Activated CD4-positive, alpha-beta T cell treated with anti-CD3 and anti-CD28 coated beads, Interleukin-2, amount 50 U/mL, for 16 hours (primary cell): ENCODE results near the gene TNP2.

Experiments used
- DNase-seq: peaks from one replicate; pipeline ENCODE4 v3.0.0-alpha.2; 2020

Gene TNP2

DNA sequence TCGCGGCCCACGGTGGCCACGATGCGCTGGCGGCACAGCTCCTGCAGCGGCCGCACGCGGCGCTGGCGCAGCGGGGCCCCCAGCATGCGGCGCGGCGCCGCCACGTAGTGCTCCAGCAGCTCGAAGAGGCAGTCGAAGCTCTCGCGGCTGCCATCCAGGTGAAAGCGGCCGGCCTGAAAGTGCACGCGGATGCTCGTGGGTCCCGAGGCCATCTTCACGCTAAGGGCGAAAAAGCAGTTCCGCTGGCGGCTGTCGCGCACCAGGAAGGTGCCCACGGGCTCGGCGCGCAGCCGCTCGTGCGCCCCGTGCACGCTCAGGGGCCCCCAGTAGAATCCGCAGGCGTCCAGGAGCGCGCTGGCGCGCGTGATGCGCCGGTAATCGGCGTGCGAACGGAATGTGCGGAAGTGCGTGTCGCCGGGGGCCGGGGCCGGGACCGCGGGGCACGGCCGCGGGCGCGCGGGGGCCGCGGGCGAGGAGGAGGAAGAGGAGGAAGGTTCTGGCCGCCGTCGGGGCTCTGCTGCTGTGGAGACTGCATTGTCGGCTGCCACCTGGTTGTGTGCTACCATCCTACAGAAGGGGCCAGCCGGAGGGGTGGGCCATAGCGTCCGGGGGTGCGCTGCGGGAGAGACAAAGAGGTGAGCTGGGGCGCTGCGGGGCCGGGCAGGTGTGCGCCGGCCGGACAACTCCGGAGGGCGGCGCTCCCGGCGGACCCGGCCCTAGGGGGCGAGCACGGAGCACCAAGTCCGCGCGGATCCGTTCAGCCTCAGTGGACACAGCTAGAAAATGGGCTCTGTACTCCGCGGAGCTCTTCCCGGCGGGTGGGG, 14.0 kb downstream of the TNP2 start:
- DNase-seq, result peak; percentile 66

- DNase-seq, result peak; percentile 36
Measured at GRCh38 chr16:11253995-11254912, 14.9 kb downstream of the TNP2 start.

DNA sequence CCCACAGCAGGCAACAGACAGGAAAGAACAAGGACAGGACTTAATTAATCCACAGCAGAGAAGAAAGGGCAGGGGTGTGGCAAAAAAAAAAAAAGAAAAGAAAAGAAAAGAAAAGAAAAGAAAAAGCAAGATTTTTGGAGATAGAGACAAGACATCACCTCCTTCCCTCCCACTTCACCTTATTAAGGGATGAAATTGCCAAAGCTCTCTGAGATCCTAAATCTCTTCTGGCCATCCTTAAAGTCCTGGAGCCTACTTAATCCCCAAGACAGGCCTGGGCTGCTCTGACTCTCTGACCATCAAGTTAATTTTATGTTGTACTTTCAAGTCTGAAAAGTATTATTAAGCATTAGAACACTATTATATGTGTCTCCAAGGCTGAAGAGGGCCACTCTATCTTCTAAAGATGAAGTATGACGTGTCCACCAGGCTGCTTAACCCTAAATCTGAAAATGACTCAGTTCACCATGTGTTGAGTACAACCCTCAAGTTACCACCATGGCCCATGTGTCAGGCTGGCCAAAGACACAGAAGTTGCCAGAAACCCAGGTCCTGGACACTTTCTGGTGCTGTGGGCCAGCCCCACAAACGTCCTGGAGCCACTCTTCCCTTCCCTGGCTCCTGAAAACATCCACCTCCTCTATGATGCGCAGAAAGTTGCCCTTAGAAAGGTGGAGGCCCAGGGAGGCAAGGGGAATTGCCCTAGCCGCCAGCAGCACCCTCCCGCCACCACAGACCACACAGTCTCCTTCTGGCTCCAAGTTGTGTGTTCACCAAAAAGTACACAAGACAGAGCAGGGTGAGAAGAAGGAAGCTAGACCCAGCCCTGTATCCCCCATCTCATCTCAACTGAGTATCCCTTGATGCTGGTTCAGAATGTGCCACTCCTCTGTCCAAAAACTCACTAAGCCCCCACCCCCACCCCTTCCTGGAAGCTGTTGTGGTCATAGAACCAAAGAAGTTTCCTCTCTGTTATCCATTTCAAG, 15.8 kb downstream of the TNP2 start:
- peak; percentile 84 for DNase-seq

- DNase-seq, result peak; percentile 35
Measured at GRCh38 chr16:11252482-11252931, 16.6 kb downstream of the TNP2 start.

DNA sequence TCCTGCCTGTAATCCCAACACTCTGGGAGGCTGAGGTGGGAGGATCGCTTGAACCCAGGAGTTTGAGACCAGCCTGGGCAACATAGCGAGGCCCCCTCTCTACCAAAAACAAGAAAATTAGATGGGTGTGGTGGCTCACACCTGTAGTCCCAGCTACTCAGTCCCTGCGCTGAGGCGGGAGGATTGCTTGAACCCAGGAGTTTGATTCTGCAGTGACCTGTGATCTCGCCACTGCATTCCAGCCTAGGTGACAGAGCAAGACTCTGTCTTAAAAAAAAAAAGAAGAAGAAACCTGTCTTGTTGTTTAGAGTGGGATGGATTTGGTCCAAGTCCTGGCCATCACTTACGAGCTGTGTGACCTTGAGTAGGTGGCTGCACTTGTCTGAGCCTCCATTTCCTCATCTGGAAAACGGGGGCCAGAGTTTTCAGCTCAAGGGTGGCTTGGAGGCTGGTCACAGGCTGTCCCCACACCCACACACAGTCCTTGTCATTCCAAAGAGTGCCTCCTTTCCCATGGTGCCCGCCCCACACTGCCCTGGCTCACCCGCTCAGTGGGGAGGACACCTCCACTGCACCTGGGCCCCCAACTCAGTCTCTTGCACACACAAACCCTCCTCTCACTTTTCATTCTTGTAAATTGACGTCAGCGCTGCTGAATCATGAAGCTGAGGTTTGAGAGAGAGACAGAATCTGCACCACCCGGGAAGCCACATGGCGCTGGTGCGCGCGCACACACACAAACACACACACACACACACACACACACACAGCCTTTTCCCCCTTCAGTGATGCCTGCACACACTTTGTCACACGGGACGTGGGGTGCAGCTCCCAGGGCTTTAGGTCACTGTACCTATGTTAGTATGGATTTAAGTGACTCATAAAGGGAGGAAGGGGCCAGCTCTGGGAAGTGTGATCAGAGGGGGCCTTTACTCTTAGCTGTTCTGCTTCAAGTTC, 17.3 kb downstream of the TNP2 start:
- DNase-seq, result peak; percentile 91

GRCh38 chr16:11250786-11251524, 18.2 kb downstream of the TNP2 start:
- peak; percentile 17 for DNase-seq

- peak; percentile 24 for DNase-seq
Measured at GRCh38 chr16:11250091-11250785, 18.9 kb downstream of the TNP2 start.

DNA sequence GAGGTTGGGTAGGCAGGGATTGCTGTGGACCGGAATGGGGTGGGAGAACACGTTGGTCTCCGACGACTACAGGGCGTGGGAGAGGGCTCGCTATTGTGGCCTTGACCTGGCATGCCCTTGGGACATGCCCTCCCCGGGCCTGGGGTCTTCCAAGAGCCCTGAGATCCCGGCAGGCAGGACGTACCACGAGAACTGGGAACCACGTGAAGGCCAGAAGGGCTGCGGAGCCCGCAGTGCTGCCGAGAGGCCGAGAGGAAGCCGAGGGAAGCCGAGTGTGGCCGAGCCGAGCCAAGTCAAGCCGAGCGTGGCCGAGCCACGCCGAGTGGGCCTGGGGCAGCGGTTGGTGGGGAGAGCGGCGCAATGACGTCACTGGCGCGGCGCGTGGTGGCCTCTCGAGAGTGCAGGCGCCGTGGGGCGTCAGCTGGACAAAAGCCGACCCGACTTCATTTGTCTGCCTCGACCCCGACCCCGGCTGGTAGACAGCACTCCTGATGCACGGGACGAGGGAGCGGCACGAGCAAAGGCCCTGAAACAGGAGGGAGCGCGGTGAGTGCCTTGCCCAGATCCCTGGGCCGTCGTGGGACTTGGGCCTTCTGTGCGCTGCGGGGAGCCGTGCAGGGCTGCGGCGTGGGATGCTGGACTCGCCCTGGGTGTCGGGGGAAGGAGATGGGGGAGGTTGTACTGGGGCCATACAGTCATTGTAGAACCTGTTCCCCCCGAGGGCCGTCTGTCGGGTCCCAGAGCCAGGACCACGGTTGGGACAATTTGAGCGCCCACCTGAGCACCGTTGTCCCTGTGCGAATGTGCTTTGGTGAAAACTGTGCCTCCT, 19.7 kb downstream of the TNP2 start:
- DNase-seq, result no peak

DNA sequence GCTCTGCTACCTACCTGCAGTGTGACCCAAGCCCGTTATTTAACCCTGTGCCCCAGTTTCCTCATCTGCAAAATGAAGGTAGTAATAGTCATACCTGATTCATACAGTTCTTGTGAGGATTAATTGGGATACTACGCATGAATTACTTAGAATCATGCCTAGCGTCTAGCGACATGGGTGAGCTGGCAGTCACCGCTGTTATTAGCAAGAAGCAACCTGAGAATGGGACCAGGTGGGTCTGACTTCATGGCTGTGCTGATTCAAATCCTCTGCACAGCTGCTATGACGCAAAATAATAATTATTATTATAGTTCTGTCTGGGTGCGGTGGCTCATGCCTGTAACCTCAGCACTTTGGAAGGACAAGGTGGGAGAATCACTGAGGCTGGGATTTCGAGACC, 21.0 kb downstream of the TNP2 start:
- no peak for DNase-seq

GRCh38 chr16:11245988-11246387, 23.1 kb downstream of the TNP2 start:
- DNase-seq, result peak; percentile 77

- no peak for DNase-seq
Measured at GRCh38 chr16:11245222-11245737, 23.8 kb downstream of the TNP2 start.

DNA sequence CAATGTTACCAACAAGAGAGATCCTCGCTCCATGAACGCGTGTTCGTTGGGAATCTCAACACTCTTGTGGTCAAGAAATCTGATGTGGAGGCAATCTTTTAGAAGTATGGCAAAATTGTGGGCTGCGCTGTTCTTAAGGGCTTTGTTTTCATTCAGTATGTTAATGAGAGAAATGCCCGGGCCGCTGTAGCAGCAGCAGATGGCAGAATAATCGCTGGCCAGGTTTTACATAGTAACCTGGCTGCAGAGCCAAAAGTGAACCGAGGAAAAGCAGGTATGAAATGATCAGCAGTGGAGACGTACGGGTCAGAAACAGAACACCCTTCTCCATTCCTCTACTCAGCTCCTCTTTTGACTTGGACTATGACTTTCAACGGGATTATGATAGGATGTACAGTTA, 26.5 kb downstream of the TNP2 start:
- DNase-seq, result no peak

DNA sequence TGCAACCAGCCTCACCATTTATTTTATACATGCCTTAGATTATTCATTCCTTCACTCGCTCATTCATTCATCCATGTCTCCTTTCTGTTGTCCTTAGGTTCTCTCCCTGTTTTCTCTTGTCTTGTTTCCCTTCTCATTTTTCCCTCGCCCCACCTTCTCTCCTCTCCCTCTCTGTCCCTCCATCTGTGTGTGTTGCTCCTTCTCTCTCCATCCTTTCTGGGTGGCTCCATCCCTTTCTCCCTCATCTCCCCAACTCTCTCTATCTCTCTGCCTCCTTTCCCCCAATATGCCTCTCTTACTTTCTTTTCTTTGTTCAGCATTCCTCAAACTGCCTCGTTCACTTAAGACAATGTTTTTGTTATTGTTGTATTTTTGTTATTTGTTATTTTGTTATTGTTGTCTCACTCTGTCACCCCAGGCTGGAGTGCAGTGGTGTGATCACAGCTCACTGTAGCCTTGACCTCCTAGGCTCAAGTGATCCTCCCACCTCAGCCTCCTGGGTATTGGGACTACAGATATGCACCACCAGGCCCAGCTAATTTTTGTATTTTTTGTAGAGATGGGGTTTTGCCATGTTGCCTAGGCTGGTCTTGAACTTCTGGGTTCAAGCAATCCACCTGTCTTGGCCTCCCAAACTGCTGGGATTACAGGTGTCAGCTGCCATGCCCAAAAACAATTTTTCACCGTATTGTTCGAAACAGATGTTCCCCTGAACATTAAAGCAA, 27.5 kb downstream of the TNP2 start:
- DNase-seq, result no peak

- DNase-seq, result peak; percentile 47
Measured at GRCh38 chr16:11240636-11241473, 28.3 kb downstream of the TNP2 start.

DNA sequence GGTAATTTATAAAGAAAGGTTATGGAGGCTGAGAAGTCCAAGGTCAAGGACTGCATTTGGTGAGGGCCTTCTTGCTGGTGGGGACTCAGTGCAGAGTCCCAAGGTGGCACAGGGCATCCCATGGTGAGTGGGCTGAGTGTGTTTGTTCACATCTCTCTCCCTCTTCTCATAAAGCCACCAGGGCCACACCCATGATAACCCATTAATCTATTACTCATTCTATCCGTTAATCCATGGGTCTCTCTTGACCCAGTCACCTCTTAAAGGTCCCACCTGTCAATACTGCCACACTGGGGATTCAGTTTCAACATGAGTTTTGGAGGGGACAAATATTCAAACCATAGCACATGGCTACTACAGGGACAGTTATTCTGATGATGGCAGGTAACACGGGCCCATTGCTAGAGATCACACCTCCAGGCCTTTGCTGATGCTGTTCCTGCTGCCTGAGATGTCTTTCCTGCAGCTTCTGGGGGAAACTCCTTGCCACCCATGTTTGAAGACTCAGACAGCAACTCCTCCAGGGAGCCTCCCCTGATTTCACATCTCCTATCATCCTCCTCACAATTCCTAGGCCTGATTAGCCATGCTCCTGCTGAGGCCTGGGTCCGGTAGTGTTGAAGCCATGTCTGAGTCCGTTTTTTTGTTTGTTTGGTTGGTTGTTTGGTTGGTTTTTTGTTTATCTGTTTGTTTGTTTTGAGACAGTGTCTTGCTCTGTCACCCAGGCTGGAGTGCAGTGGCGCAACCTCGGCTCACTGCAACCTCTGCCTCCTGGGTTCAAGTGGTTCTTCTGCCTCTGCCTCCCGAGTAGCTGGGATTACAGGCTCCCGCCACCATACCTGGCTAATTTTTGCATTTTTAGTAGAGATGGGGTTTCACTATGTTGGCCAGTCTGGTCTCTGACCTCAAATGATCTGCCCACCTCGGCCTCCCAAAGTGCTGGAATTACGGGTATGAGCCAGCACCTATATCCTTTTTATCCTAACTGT, 29.2 kb downstream of the TNP2 start:
- no peak for DNase-seq
